Measurements from ENCODE around the gene C17orf107.

DNA sequence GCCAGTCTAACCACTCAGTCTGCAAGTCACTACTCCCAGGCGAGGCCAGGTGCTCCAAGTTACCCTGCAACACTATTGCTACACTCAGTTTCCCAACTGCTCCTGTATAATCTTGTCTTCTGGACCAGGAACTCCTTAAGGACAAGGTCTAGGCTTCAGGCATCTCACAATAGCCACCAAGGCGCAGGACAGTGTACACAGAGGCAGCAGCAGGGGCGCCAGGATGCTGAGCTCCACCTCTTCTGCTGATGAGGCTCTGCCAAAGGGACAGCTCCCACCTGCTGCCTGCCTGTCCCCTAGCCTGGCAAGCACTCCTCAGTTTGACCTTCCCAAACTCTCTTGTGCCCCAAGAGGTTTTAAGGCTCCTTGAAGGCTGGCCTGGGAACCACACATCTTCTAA lies 37.1 kb downstream of the C17orf107 start:
- TF ChIP-seq, protein P1, sequence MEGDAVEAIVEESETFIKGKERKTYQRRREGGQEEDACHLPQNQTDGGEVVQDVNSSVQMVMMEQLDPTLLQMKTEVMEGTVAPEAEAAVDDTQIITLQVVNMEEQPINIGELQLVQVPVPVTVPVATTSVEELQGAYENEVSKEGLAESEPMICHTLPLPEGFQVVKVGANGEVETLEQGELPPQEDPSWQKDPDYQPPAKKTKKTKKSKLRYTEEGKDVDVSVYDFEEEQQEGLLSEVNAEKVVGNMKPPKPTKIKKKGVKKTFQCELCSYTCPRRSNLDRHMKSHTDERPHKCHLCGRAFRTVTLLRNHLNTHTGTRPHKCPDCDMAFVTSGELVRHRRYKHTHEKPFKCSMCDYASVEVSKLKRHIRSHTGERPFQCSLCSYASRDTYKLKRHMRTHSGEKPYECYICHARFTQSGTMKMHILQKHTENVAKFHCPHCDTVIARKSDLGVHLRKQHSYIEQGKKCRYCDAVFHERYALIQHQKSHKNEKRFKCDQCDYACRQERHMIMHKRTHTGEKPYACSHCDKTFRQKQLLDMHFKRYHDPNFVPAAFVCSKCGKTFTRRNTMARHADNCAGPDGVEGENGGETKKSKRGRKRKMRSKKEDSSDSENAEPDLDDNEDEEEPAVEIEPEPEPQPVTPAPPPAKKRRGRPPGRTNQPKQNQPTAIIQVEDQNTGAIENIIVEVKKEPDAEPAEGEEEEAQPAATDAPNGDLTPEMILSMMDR (IDR thresholded peaks at IDR 0.05 in 2 of 3, conservative IDR thresholded peaks at IDR 0.05 in 1 of 3; ENCODE audit: borderline replicate concordance in 1 of 3, insufficient read depth in 1 of 3, low read depth in 2 of 3, low read length in 2 of 3) = no peak
- TF ChIP-seq, protein P2, sequence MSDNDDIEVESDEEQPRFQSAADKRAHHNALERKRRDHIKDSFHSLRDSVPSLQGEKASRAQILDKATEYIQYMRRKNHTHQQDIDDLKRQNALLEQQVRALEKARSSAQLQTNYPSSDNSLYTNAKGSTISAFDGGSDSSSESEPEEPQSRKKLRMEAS (IDR thresholded peaks at IDR 0.05) = no peak
- TF ChIP-seq POLR2A (IDR thresholded peaks at IDR 0.05; ENCODE audit: borderline replicate concordance, extremely low read depth, insufficient read depth, insufficient read length) (no peak), POLR2AphosphoS5 (IDR thresholded peaks at IDR 0.05; ENCODE audit: low read depth, low read length) (no peak), RAD21 (IDR thresholded peaks at IDR 0.05; ENCODE audit: low read depth) (no peak), EZH2 (IDR thresholded peaks at IDR 0.05) (no peak), EGR1 (IDR thresholded peaks at IDR 0.05; ENCODE audit: low read depth) (no peak), CEBPB (IDR thresholded peaks at IDR 0.05; ENCODE audit: low read depth) (no peak), JUND (IDR thresholded peaks at IDR 0.05) (no peak), FOSL1 (IDR thresholded peaks at IDR 0.05; ENCODE audit: low read depth) (no peak), SRF (IDR thresholded peaks at IDR 0.05; ENCODE audit: low read depth) (no peak)
- TF ChIP-seq, protein P3, sequence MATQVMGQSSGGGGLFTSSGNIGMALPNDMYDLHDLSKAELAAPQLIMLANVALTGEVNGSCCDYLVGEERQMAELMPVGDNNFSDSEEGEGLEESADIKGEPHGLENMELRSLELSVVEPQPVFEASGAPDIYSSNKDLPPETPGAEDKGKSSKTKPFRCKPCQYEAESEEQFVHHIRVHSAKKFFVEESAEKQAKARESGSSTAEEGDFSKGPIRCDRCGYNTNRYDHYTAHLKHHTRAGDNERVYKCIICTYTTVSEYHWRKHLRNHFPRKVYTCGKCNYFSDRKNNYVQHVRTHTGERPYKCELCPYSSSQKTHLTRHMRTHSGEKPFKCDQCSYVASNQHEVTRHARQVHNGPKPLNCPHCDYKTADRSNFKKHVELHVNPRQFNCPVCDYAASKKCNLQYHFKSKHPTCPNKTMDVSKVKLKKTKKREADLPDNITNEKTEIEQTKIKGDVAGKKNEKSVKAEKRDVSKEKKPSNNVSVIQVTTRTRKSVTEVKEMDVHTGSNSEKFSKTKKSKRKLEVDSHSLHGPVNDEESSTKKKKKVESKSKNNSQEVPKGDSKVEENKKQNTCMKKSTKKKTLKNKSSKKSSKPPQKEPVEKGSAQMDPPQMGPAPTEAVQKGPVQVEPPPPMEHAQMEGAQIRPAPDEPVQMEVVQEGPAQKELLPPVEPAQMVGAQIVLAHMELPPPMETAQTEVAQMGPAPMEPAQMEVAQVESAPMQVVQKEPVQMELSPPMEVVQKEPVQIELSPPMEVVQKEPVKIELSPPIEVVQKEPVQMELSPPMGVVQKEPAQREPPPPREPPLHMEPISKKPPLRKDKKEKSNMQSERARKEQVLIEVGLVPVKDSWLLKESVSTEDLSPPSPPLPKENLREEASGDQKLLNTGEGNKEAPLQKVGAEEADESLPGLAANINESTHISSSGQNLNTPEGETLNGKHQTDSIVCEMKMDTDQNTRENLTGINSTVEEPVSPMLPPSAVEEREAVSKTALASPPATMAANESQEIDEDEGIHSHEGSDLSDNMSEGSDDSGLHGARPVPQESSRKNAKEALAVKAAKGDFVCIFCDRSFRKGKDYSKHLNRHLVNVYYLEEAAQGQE (IDR thresholded peaks at IDR 0.05; ENCODE audit: low read depth) = no peak
- TF ChIP-seq, protein P4, sequence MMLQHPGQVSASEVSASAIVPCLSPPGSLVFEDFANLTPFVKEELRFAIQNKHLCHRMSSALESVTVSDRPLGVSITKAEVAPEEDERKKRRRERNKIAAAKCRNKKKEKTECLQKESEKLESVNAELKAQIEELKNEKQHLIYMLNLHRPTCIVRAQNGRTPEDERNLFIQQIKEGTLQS (IDR thresholded peaks at IDR 0.05) = no peak
